SK-N-MC (cell line): ENCODE results near the gene PTCRA.
A peak's percentile ranks its signal among the peaks of the same experiment; 100 is the strongest.

Experiments
- DNase-seq: peaks from one replicate; pipeline ENCODE4 v3.0.0-alpha.2; 2011; ENCODE audit warnings: low read depth, low spot score
- H3K27ac ChIP-seq: fragments of 200-600 bp; sonication (generic); 2 replicates; pipeline ENCODE4 v1.5.1; 2016; ENCODE audit warnings: mixed run types
- H3K36me3 ChIP-seq: fragments of 200-600 bp; sonication (generic); 2 replicates; pipeline ENCODE4 v1.6.1; 2017; ENCODE audit warnings: antibody characterized with exemption, low read length, mixed read lengths; ENCODE audit not compliant: insufficient read depth
- H3K4me3 ChIP-seq: fragments of 200-600 bp; sonication (generic); 2 replicates; pipeline ENCODE4 v1.5.1; 2016
- H3K9ac ChIP-seq: fragments of 200-600 bp; sonication (generic); 2 replicates; pipeline ENCODE4 v1.8.0; 2017; ENCODE audit warnings: mixed run types, mixed read lengths; ENCODE audit not compliant: insufficient read length
- H3K9me3 ChIP-seq: fragments of 200-600 bp; sonication (generic); 2 replicates; pipeline ENCODE4 v1.6.1; 2017; ENCODE audit warnings: low read depth, mild to moderate bottlenecking, antibody characterized with exemption, low read length, moderate library complexity, mixed read lengths
- EZH2 ChIP-seq: fragments of 200-600 bp; sonication (generic); IDR thresholded peaks from one replicate; pipeline ENCODE4 v1.6.1; 2017; ENCODE audit warnings: antibody characterized with exemption
- FOXP2 ChIP-seq: optimal IDR thresholded peaks from 2 replicates; pipeline ENCODE3; 2011; ENCODE audit warnings: mild to moderate bottlenecking, moderate library complexity; ENCODE audit not compliant: insufficient read depth; ENCODE audit errors: extremely low read length, control extremely low read depth
- POLR2AphosphoS5 ChIP-seq: IDR thresholded peaks from 2 replicates; pipeline ENCODE4 v1.6.1; 2012; ENCODE audit warnings: mild to moderate bottlenecking, low read depth, low read length, borderline replicate concordance

Gene PTCRA

GRCh38 chr6:42966571-42966970, 50.7 kb downstream of the PTCRA start:
- Histone ChIP-seq H3K4me3 (no peak overlapping the region), H3K27ac (no peak overlapping the region), H3K9me3 (no peaks in the 10 kb centered on the region), H3K36me3 (no peaks in the 10 kb centered on the region; the same call in 1 of the 2 replicates), H3K9ac (no peak overlapping the region)
- DNase-seq: no peak
- TF ChIP-seq FOXP2 (no peak), EZH2 (no peak), POLR2AphosphoS5 (no peak)

GRCh38 chr6:42967228-42967627, 51.4 kb downstream of the PTCRA start:
- no peak for DNase-seq
- Histone ChIP-seq H3K9ac (no peak overlapping the region), H3K4me3 (no peak overlapping the region), H3K27ac (no peak overlapping the region), H3K36me3 (no peaks in the 10 kb centered on the region; the same call in 1 of the 2 replicates), H3K9me3 (no peaks in the 10 kb centered on the region)
- TF ChIP-seq FOXP2 (no peak), EZH2 (no peak), POLR2AphosphoS5 (no peak)

GRCh38 chr6:42968126-42968701, 52.4 kb downstream of the PTCRA start:
- Histone ChIP-seq H3K9me3 (no peaks in the 10 kb centered on the region), H3K4me3 (no peak overlapping the region), H3K36me3 (no peaks in the 10 kb centered on the region; the same call in 1 of the 2 replicates), H3K9ac (no peak overlapping the region), H3K27ac (no peak overlapping the region)
- no peak for DNase-seq
- TF ChIP-seq FOXP2: no peak
- no peak for TF ChIP-seq POLR2AphosphoS5
- no peak for TF ChIP-seq EZH2

- no peak overlapping the region for H3K27ac ChIP-seq
- no peak for DNase-seq
- H3K9me3 ChIP-seq: no peaks in the 10 kb centered on the region
- no peak overlapping the region for H3K9ac ChIP-seq
- TF ChIP-seq EZH2: no peak
- TF ChIP-seq POLR2AphosphoS5: no peak
- TF ChIP-seq FOXP2: no peak
- no peak overlapping the region for H3K4me3 ChIP-seq
- no peaks in the 10 kb centered on the region; the same call in 1 of the 2 replicates for H3K36me3 ChIP-seq
Measured at GRCh38 chr6:42968783-42969182, 52.9 kb downstream of the PTCRA start.

DNA sequence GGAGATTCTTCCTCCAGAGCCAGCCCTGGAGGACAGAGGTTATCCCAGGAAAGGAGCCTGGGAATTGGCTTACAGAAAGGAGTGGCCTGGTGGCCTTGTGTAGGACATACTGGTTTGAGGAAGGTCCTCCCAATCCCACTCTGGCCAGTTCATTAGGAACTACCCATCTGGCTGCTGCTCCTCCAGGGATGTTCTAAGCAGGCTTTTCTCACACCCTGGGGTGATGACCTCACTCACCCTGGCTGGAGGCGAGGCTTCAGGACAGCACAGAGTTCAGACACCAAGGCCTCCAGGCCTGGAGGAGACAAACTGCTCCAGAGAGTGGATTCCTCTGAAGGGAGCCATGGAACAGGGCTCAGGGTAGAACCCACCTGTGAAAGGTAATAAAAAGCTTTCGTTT, 53.6 kb downstream of the PTCRA start:
- no peak for DNase-seq
- TF ChIP-seq FOXP2 (no peak), POLR2AphosphoS5 (no peak), EZH2 (no peak)
- H3K9ac ChIP-seq: no peak overlapping the region
- H3K9me3 ChIP-seq: no peaks in the 10 kb centered on the region
- no peak overlapping the region for H3K4me3 ChIP-seq
- no peaks in the 10 kb centered on the region; the same call in 1 of the 2 replicates for H3K36me3 ChIP-seq
- no peak overlapping the region for H3K27ac ChIP-seq

DNA sequence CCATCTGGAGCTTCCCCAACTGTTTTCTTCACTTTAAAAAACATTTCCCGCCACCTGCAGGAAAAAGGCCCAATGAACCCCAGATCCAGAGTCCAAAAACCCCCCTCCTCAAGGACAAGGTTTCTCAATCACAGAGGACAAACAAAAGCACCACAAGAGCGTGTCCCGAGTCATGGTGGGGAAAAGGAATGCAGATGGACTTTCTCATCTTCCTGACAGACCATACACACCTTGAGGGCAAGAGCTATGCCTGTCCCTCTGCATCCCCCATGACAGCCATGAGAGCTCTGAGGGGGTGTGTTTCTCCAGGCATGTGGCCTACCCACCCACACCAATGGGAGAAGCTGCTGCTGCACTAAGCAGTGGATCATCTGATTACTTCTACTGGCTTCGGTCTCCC, 54.1 kb downstream of the PTCRA start:
- DNase-seq: no peak
- Histone ChIP-seq H3K36me3 (no peaks in the 10 kb centered on the region), H3K4me3 (no peak overlapping the region), H3K27ac (no peak overlapping the region), H3K9ac (no peak overlapping the region), H3K9me3 (no peaks in the 10 kb centered on the region)
- TF ChIP-seq POLR2AphosphoS5 (no peak), FOXP2 (no peak), EZH2 (no peak)

- Histone ChIP-seq H3K27ac (peak overlapping the region; percentile 52; the same call in 1 of the 2 replicates), H3K9ac (no peak overlapping the region), H3K4me3 (no peak overlapping the region), H3K9me3 (no peaks in the 10 kb centered on the region), H3K36me3 (no peaks in the 10 kb centered on the region)
- TF ChIP-seq POLR2AphosphoS5: no peak
- no peak for TF ChIP-seq EZH2
- TF ChIP-seq FOXP2: no peak
- no peak for DNase-seq
Measured at GRCh38 chr6:42970871-42971612, 55.2 kb downstream of the PTCRA start.

DNA sequence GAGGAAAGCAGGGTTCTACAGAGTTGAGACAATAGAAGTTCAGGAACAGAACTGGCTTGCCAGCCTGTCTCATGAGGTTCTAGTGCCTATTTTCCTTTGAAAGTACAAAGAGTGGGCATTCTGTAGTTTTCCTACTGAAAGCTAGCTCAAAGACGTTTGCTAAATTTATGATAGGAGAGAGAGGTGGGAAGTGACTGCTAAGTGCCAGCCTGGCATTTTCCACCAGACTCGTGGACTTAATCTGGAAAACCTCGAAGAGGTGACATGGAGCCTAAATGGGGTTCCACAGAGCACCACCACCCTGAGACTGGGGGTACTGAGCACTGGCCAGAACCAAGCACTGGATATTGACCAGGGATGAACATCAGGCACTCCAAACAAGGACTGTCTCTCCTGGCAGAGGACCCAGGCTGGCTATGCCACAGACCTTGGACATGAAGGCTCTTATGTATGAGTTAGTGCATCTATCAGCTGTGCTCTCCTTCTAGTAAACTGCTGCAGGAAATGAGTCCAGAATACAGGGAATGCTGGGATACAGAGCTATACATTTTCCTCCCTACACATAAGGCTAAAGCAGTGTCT, 56.0 kb downstream of the PTCRA start:
- peak overlapping the region; percentile 52; the same call in 1 of the 2 replicates for H3K27ac ChIP-seq
- H3K4me3 ChIP-seq: no peak overlapping the region
- no peak for DNase-seq
- no peaks in the 10 kb centered on the region for H3K9me3 ChIP-seq
- TF ChIP-seq POLR2AphosphoS5: no peak
- no peak for TF ChIP-seq EZH2
- TF ChIP-seq FOXP2: no peak
- peaks cover 2% of the 10 kb centered on the region; the same call in 1 of the 2 replicates for H3K36me3 ChIP-seq
- H3K9ac ChIP-seq: no peak overlapping the region

DNA sequence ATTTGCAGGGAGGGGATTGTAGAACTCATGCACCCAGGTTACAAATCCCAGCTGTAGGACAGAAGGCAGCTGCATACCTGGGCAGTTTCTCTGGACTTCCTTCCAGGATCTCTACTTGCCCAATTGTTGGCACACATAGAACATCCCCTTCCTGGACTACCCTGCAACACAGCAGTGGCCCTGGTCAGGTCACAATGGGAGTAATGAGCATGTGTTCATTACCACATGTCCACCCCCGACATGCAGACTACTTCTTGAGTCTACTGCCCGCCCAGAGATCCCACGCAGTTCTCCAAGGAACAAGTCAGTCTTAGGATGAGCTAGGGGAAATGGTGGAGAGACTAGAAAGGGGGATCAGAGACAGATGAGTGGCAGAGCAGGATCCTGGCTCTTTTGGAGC, 58.1 kb downstream of the PTCRA start:
- DNase-seq: no peak

More for the DNA sequence above, 58.1 kb downstream of the PTCRA start:
- Histone ChIP-seq H3K36me3 (peaks cover 4% of the 10 kb centered on the region; the same call in 1 of the 2 replicates), H3K4me3 (no peak overlapping the region), H3K9me3 (no peaks in the 10 kb centered on the region), H3K9ac (no peak overlapping the region), H3K27ac (no peak overlapping the region)
- TF ChIP-seq POLR2AphosphoS5: no peak; the same call in 1 of the 2 replicates
- no peak for TF ChIP-seq EZH2
- no peak for TF ChIP-seq FOXP2
